Spinal cord (tissue), 10 donors: Measurements from ENCODE around the gene CEP290. TPM values are rescaled to one million over a fixed set of nuclear protein-coding genes. Genes with fewer than 3 reads are reported as not detected.
"Not testable (repeated sequence)": the region's sequence is repeated elsewhere in the genome, so short reads cannot be mapped to it uniquely, and the experiment has no call there.

Experiments used
- DNase-seq, 6 donors: peaks; one replicate each; pipeline versions ENCODE4 v3.0.0 to v3.0.0-alpha.2; 2013 to 2015; ENCODE audit warnings: low spot score in 6 of 6, low read depth in 4 of 6
- H3K27ac ChIP-seq: one replicate; pipeline ENCODE4 v1.5.1; 2013; ENCODE audit warnings: low read depth, low read length, control low read depth
- H3K27me3 ChIP-seq: one replicate; pipeline ENCODE4 v1.6.1; 2013; ENCODE audit warnings: low read length; ENCODE audit not compliant: control insufficient read depth, insufficient read depth
- H3K36me3 ChIP-seq: one replicate; pipeline ENCODE4 v1.6.1; 2013; ENCODE audit warnings: low read length; ENCODE audit not compliant: control insufficient read depth, insufficient read depth
- H3K4me1 ChIP-seq: one replicate; pipeline ENCODE4 v1.6.1; 2013; ENCODE audit warnings: low read length; ENCODE audit not compliant: control insufficient read depth, insufficient read depth
- H3K4me3 ChIP-seq: one replicate; pipeline ENCODE4 v1.5.1; 2013; ENCODE audit warnings: low read depth, low read length, control low read depth
- H3K9me3 ChIP-seq: one replicate; pipeline ENCODE4 v1.6.1; 2013; ENCODE audit warnings: low read length; ENCODE audit not compliant: control insufficient read depth, insufficient read depth
- WGBS: methylation state at CpG from one replicate; pipeline ENCODE4 v1.1.5; 2013; ENCODE audit warnings: missing lambda C conversion rate; ENCODE audit not compliant: insufficient coverage; 5-methylcytosine and 5-hydroxymethylcytosine counted together
- polyA plus RNA-seq, 2 donors: library from polyadenylated mRNA; unstranded; fragments of 120-200 nt; gene quantifications; one replicate each; pipeline ENCODE4 v1.2.1, GENCODE V29; 2013; ENCODE audit not compliant: insufficient read length in 2 of 2
- total RNA-seq, 2 donors: library from RNA; depleted of rRNA in 1 of 2; stranded (reverse); fragments of 120-200 nt in 1 of 2; fragments of >200 nt in 1 of 2; gene quantifications; one replicate each; pipeline versions ENCODE4 v1.2.3 to v1.2.4, GENCODE V29; 2013 to 2014
- donor health status: healthy.

CEP290 gene
- total and polyA plus RNA-seq, 4 donors, result 15.3 to 35.2 (median 23.9) TPM

- WGBS, result no CpG with 5 or more reads among the region's 5 CpGs
- Histone ChIP-seq H3K27ac (no peak overlapping the region), H3K4me3 (peak overlapping the region; percentile 82), H3K4me1 (no peaks in the 10 kb centered on the region), H3K36me3 (no peaks in the 10 kb centered on the region), H3K27me3 (no peaks in the 10 kb centered on the region), H3K9me3 (no peaks in the 10 kb centered on the region)
- peak in 1 of 6 donors; percentile 7 for DNase-seq
These were observed 106.0 kb downstream of the CEP290 start for GRCh38 chr12:88035907-88036289.

DNA sequence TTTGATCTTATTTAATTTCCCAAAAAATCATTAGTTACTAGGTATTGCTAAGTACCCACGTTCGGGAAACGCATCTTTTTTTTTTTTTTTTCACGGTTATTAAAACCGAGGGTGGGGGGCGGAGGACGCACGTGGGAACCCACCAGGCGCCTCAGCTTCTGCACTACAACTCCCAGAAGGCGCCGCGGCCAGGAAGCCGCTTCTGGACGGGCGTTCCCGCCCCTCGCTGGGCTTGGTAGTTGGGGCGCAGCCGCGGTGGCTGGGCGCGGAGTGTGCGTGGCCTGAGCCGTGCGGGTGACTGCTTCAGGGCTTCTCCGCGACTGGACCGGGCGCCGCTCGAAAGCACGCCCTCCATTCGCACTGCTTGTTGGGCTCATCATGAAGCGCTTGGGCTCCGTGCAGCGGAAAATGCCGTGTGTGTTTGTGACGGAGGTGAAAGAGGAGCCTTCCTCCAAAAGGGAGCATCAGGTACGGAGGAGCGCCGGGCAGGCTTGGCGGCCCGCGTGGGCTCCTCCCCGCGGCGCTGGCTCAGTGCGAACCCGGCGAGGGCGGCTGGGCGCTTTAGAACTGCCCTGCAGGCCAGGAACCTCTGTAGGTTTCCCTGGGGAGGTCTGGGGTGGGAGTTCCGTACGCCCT lies 106.5 kb downstream of the CEP290 start:
- peak overlapping the region; percentile 82 for H3K4me3 ChIP-seq
- H3K27me3 ChIP-seq, result no peaks in the 10 kb centered on the region
- under 1% methylated on average over 50 of the region's 54 CpGs for WGBS
- no peaks in the 10 kb centered on the region for H3K4me1 ChIP-seq
- peak; percentile 79 to 97 (median 85) for DNase-seq
- H3K27ac ChIP-seq, result peak overlapping the region; percentile 35
- H3K36me3 ChIP-seq, result no peaks in the 10 kb centered on the region
- H3K9me3 ChIP-seq, result no peaks in the 10 kb centered on the region

DNA sequence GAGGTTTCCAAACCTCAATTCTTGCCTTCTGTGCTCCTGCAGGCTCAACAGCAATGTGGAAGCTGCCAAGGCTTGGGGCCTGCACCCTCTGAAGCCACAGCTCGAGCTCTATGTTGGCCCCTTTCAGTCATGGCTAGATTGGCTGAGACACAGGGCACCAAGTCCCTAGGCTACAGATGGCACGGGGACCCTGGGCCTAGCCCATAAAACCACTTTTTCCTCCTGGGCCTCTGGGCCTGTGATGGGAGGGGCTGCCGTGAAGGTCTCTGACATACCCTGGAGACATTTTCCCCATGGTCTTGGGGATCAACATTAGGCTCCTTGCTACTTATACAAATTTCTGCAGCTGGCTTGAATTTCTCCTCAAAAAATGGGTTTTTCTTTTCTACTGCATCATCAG lies 110.7 kb downstream of the CEP290 start:
- not testable (repeated sequence) for H3K27me3 ChIP-seq, DNase-seq, H3K27ac ChIP-seq, H3K4me1 ChIP-seq, H3K36me3 ChIP-seq, H3K9me3 ChIP-seq, H3K4me3 ChIP-seq
- WGBS, result 63% methylated on average over 2 of the region's 3 CpGs

GRCh38 chr12:88029093-88029665 lies 112.7 kb downstream of the CEP290 start, which contains the start of gene C12orf50:
Gene C12orf50 (minus strand): TSS chr12:88029401. CDS start chr12:88026962, 2,439 bp downstream.
- H3K27me3 ChIP-seq, result no peaks in the 10 kb centered on the region
- 90% methylated on average over 1 of the region's 3 CpGs for WGBS
- H3K9me3 ChIP-seq, result no peaks in the 10 kb centered on the region
- H3K36me3 ChIP-seq, result no peaks in the 10 kb centered on the region
- H3K4me1 ChIP-seq, result no peaks in the 10 kb centered on the region
- no peak within 1 kb of the TSS for H3K4me3 ChIP-seq
- H3K27ac ChIP-seq, result no peak within 1 kb of the TSS
- no peak for DNase-seq

GRCh38 chr12:88026196-88026595 lies 115.7 kb downstream of the CEP290 start:
- H3K27ac ChIP-seq, result no peak overlapping the region
- no peaks in the 10 kb centered on the region for H3K36me3 ChIP-seq
- DNase-seq, result no peak
- H3K4me1 ChIP-seq, result no peaks in the 10 kb centered on the region
- no peaks in the 10 kb centered on the region for H3K9me3 ChIP-seq
- WGBS, result no CpG with 5 or more reads among the region's 1 CpG
- H3K4me3 ChIP-seq, result no peak overlapping the region
- H3K27me3 ChIP-seq, result no peaks in the 10 kb centered on the region

GRCh38 chr12:88017964-88018363 lies 123.9 kb downstream of the CEP290 start:
- H3K27me3 ChIP-seq, result no peaks in the 10 kb centered on the region
- H3K4me1 ChIP-seq, result no peaks in the 10 kb centered on the region
- H3K27ac ChIP-seq, result no peak overlapping the region
- no peak overlapping the region for H3K4me3 ChIP-seq
- WGBS, result 75% methylated on average over 2 of the region's 3 CpGs
- H3K36me3 ChIP-seq, result no peaks in the 10 kb centered on the region
- DNase-seq, result no peak
- H3K9me3 ChIP-seq, result peaks cover 4% of the 10 kb centered on the region

DNA sequence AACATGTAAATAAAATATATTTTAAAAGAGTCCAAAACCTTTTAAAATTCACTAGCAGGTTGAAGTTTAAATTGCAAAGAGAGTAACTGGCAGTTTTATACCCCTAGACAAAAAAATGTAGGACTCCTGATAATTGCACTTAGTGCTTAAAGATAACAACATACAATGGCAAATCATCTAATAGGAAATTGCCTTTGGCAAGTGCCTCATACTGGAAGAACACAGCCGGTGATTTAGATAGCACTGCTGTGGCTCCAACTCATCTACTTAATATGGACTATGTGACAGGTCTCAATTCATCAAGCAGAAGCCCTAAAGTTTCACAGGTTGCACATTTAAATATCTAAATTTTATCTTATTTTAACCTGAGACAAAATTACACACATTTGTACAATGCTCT lies 126.1 kb downstream of the CEP290 start:
- Histone ChIP-seq H3K9me3 (peaks cover 4% of the 10 kb centered on the region), H3K27ac (no peak overlapping the region), H3K4me3 (no peak overlapping the region), H3K27me3 (no peaks in the 10 kb centered on the region), H3K36me3 (no peaks in the 10 kb centered on the region), H3K4me1 (no peaks in the 10 kb centered on the region)
- DNase-seq, result no peak
- WGBS, result no CpG with 5 or more reads among the region's 1 CpG

DNA sequence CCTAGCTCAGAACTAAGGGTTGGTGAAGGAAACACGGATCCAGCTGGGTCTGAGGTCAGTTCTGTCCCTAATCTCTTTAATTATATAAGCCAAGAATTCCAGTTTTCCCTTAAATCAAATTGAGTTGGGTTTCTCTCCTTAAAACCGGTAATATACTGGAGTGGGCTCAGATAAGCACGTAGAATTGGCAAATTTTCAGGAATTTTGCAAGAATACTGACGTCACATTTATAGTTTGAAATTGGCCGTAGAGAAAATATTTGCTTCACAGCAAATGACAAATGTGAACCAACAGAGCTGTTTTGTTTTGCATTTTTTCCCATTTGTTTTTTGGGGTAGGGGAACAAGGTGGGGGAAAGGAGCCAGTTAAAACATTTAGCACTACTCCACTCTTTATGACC lies 130.1 kb downstream of the CEP290 start:
- Histone ChIP-seq H3K27ac (no peak overlapping the region), H3K36me3 (no peaks in the 10 kb centered on the region), H3K27me3 (no peaks in the 10 kb centered on the region), H3K4me3 (no peak overlapping the region), H3K4me1 (no peaks in the 10 kb centered on the region), H3K9me3 (no peaks in the 10 kb centered on the region)
- no peak for DNase-seq
- WGBS, result 86% methylated on average over 4 of the region's 5 CpGs

GRCh38 chr12:88006351-88006750 lies 135.5 kb downstream of the CEP290 start:
- H3K4me3 ChIP-seq, result no peak overlapping the region
- 68% methylated on average over 3 of the region's 4 CpGs for WGBS

DNA sequence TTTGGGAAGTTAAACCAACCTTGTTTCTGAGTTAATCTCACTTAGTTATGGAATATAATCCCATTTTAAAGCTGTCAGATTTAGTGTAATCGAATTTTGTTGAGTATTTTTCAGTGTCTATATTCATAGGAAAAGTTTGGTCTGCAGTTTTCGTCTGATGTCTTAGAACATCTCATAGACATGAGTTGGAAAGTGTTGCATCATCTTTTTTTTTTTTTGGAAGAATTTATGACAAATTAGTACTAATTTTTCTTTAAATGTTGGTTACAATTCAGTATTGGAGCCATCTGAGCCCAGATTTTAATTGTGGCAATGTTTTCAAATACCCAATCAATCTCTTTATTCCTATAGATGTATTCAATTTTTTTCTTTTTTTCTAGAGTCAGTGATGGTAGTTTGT lies 140.6 kb downstream of the CEP290 start:
- H3K27ac ChIP-seq, result no peak overlapping the region
- WGBS, result no CpG with 5 or more reads among the region's 2 CpGs
- no peaks in the 10 kb centered on the region for H3K4me1 ChIP-seq
- no peak for DNase-seq
- H3K9me3 ChIP-seq, result peaks cover 7% of the 10 kb centered on the region
- H3K4me3 ChIP-seq, result no peak overlapping the region
- no peaks in the 10 kb centered on the region for H3K36me3 ChIP-seq
- H3K27me3 ChIP-seq, result no peaks in the 10 kb centered on the region

More at GRCh38 chr12:88006351-88006750, 135.5 kb downstream of the CEP290 start:
- Histone ChIP-seq H3K4me1 (no peaks in the 10 kb centered on the region), H3K9me3 (peaks cover 7% of the 10 kb centered on the region), H3K36me3 (no peaks in the 10 kb centered on the region), H3K27me3 (no peaks in the 10 kb centered on the region), H3K27ac (no peak overlapping the region)
- no peak for DNase-seq
